GM18498 (cell line): ENCODE measurements around the gene AARS2.

Source experiments
- ATAC-seq: cut with Tn5 transposase; IDR thresholded peaks from one replicate; pipeline ENCODE4 v1.9.1; 2021; ENCODE audit warnings: mild to moderate bottlenecking, moderate library complexity; ENCODE audit not compliant: unreplicated experiment

The AARS2 gene

GRCh38 chr6:44250718-44251123 lies 62.4 kb downstream of the AARS2 start:
- no peak for ATAC-seq

- ATAC-seq, result no peak
Observed at GRCh38 chr6:44250067-44250717, 63.0 kb downstream of the AARS2 start.
